K562 (cell line): ENCODE results near the gene TBC1D16. TPM values are rescaled to one million over a fixed set of nuclear protein-coding genes. Genes with fewer than 3 reads are reported as not detected.

Experiments
- ADNP ChIP-seq: fragments of 200-800 bp; sonication (Bioruptor generic); IDR thresholded peaks from 2 replicates; pipeline ENCODE4 v1.6.1; 2016; ENCODE audit warnings: missing genetic modification characterization, missing compliant biosample characterization
- CBFA2T2 ChIP-seq: fragments of 450-650 bp; conservative IDR thresholded peaks from 2 replicates; pipeline ENCODE4 v1.6.1; 2017; ENCODE audit warnings: mild to moderate bottlenecking
- CTBP1 ChIP-seq: fragments of 450-650 bp; IDR thresholded peaks from 2 replicates; pipeline ENCODE4 v1.6.1; 2016; ENCODE audit warnings: borderline replicate concordance
- DPF2 ChIP-seq: fragments of 450-650 bp; IDR thresholded peaks from 2 replicates; pipeline ENCODE4 v1.6.1; 2016
- HNRNPH1 ChIP-seq: fragments of 200-400 bp; formaldehyde crosslinking; optimal IDR thresholded peaks from 2 replicates; pipeline ENCODE3; 2017; ENCODE audit warnings: low read depth, mild to moderate bottlenecking, low read length, moderate library complexity
- HNRNPL ChIP-seq: fragments of 200-400 bp; formaldehyde crosslinking; IDR thresholded peaks from 2 replicates; pipeline ENCODE4 v1.6.1; 2017; ENCODE audit warnings: low read depth, mild to moderate bottlenecking, low read length
- MAZ ChIP-seq, 2 experiments: fragments of 450-650 bp in 1 of 2; sonication (generic) in 1 of 2; formaldehyde crosslinking; IDR thresholded peaks in 1 of 2; conservative IDR thresholded peaks in 1 of 2; 2 replicates each; pipeline versions ENCODE4 v1.4.0 to v1.5.0; 2020; ENCODE audit warnings: mild to moderate bottlenecking in 1 of 2, missing genetic modification reagents in 1 of 2
- NFE2L1 ChIP-seq: fragments of 450-650 bp; IDR thresholded peaks from 2 replicates; pipeline ENCODE4 v1.6.1; 2016; ENCODE audit warnings: missing genetic modification characterization, low read depth, mild to moderate bottlenecking, missing compliant biosample characterization, moderate library complexity, borderline replicate concordance
- NKRF ChIP-seq: fragments of 450-650 bp; IDR thresholded peaks from 2 replicates; pipeline ENCODE4 v1.6.1; 2016; ENCODE audit warnings: borderline replicate concordance
- RHOXF2B ChIP-seq: fragments of 250-450 bp; sonication (Bioruptor Pico); conservative IDR thresholded peaks from 2 replicates; pipeline ENCODE4 v1.5.1; 2021
- SAFB ChIP-seq: fragments of 200-400 bp; formaldehyde crosslinking; IDR thresholded peaks from 2 replicates; pipeline ENCODE4 v1.6.1; 2017; ENCODE audit warnings: low read depth, low read length, borderline replicate concordance
- SMARCA4 ChIP-seq: fragments of 450-650 bp; IDR thresholded peaks from 2 replicates; pipeline ENCODE4 v1.6.1; 2016
- SMC3 ChIP-seq: conservative IDR thresholded peaks from 2 replicates; pipeline ENCODE4 v1.6.1; 2011; ENCODE audit warnings: low read depth, low read length, improper control_type of control experiment; ENCODE audit not compliant: insufficient read depth
- ZNF445 ChIP-seq: fragments of 250-450 bp; sonication (Bioruptor Pico); IDR thresholded peaks from 2 replicates; pipeline ENCODE4 v1.4.0; 2020; ENCODE audit warnings: low read depth, mild to moderate bottlenecking, moderate library complexity
- ZNF76 ChIP-seq: fragments of 250-450 bp; sonication (Bioruptor Pico); IDR thresholded peaks from 2 replicates; pipeline ENCODE4 v1.4.0; 2020; ENCODE audit warnings: mild to moderate bottlenecking, moderate library complexity, borderline replicate concordance
- polyA plus RNA-seq, 8 experiments: library from polyadenylated mRNA; depleted of rRNA in 4 of 8; stranded (reverse) in 5 of 8; unstranded in 3 of 8; fragments of >200 nt; fragmentation: Nextera tagmentation in 2 of 8; fragmentation: Illumina TruSeq in 1 of 8; extraction: Ambion mirVana in 2 of 8; extraction: Trizol in 1 of 8; gene quantifications; 2 replicates each; pipeline versions ENCODE4 v1.2.1 to v1.2.3, GENCODE V29; 2011 to 2014; ENCODE audit warnings: inconsistent platforms in 1 of 8, missing spikeins in 1 of 8
- total RNA-seq, 7 experiments: library from RNA; depleted of rRNA in 6 of 7; stranded (reverse); fragments of >200 nt in 6 of 7; fragmentation: Illumina TruSeq in 2 of 7; extraction: Trizol in 2 of 7; gene quantifications; 2 replicates each; pipeline versions ENCODE4 v1.2.1 to v1.2.3, GENCODE V29; 2011 to 2021; ENCODE audit warnings: low replicate concordance in 1 of 7
- TF ChIP-seq, protein P1 (sequence below): fragments of 250-450 bp; sonication (Bioruptor Pico); IDR thresholded peaks from 2 replicates; pipeline ENCODE4 v1.4.0; 2020
- TF ChIP-seq, protein P2 (sequence below), 2 experiments: fragments of 150-350 bp in 1 of 2; IDR thresholded peaks; 2 replicates each; pipeline ENCODE4 v1.6.1; 2012 to 2016; ENCODE audit warnings: low read depth in 2 of 2, low read length in 2 of 2, mild to moderate bottlenecking in 1 of 2, moderate library complexity in 1 of 2

Gene TBC1D16
- total and polyA plus RNA-seq, 9 of the 15 experiments (the other 6 are each of a cell fraction or from before 2014, with no cell fraction given): 0.01 to 0.20 (median 0.03) TPM; not detected in 1

DNA sequence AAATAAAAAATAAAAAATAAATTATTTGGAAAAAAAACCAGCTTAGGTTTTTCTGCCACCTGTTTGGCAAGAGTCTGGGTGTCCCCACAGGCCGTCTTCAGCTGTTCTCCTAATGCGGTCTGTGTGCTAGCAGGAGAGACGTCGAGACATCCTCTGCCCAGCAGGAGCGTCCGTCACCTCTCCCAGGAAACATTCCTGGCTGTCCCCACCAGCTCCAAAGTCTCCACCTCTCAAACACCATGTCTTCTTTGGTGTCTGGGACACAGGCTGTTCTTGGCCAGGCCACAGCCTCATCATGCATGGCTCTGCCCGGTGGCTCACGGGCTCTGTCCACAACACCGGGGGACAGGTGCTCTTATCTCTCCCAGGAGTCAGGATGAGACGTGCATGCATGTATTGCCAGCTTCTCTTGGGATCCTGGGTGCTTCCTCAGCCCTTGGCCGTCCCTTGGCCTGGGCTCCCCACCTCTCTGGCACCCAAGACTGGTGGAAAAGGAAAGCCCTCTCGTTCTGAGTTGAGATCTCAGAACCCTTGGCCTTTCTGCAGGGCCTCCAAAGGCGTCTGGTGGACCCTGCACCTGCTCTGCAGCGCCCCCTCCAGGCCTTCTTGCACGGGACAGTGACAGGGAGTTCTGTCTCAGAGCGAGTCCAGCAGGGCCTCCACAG lies 111.6 kb downstream of the TBC1D16 start (continued):
- no peak for TF ChIP-seq SAFB
- no peak for TF ChIP-seq NKRF
- no peak for TF ChIP-seq CBFA2T2
- TF ChIP-seq MAZ (CRISPR knock-in tag; conservative IDR thresholded peaks at IDR 0.05 in 1 of 2, IDR thresholded peaks at IDR 0.05 in 1 of 2): 0 out of 4 replicates have a peak, but pooled peaks of 1 of the 2 experiments have one; percentile 41
- TF ChIP-seq, protein P1, sequence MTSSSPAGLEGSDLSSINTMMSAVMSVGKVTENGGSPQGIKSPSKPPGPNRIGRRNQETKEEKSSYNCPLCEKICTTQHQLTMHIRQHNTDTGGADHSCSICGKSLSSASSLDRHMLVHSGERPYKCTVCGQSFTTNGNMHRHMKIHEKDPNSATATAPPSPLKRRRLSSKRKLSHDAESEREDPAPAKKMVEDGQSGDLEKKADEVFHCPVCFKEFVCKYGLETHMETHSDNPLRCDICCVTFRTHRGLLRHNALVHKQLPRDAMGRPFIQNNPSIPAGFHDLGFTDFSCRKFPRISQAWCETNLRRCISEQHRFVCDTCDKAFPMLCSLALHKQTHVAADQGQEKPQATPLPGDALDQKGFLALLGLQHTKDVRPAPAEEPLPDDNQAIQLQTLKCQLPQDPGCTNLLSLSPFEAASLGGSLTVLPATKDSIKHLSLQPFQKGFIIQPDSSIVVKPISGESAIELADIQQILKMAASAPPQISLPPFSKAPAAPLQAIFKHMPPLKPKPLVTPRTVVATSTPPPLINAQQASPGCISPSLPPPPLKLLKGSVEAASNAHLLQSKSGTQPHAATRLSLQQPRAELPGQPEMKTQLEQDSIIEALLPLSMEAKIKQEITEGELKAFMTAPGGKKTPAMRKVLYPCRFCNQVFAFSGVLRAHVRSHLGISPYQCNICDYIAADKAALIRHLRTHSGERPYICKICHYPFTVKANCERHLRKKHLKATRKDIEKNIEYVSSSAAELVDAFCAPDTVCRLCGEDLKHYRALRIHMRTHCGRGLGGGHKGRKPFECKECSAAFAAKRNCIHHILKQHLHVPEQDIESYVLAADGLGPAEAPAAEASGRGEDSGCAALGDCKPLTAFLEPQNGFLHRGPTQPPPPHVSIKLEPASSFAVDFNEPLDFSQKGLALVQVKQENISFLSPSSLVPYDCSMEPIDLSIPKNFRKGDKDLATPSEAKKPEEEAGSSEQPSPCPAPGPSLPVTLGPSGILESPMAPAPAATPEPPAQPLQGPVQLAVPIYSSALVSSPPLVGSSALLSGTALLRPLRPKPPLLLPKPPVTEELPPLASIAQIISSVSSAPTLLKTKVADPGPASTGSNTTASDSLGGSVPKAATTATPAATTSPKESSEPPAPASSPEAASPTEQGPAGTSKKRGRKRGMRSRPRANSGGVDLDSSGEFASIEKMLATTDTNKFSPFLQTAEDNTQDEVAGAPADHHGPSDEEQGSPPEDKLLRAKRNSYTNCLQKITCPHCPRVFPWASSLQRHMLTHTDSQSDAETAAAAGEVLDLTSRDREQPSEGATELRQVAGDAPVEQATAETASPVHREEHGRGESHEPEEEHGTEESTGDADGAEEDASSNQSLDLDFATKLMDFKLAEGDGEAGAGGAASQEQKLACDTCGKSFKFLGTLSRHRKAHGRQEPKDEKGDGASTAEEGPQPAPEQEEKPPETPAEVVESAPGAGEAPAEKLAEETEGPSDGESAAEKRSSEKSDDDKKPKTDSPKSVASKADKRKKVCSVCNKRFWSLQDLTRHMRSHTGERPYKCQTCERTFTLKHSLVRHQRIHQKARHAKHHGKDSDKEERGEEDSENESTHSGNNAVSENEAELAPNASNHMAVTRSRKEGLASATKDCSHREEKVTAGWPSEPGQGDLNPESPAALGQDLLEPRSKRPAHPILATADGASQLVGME (CRISPR knock-in tag): no peak
- TF ChIP-seq ADNP: no peak
- peak; percentile 76 for TF ChIP-seq SMC3
- no peak for TF ChIP-seq HNRNPL
- TF ChIP-seq DPF2: no peak
- TF ChIP-seq HNRNPH1: no peak
- no peak for TF ChIP-seq ZNF445 (CRISPR knock-in tag)
- no peak for TF ChIP-seq ZNF76 (CRISPR knock-in tag)
- 0 out of 2 replicates have a peak, but pooled peaks have one; percentile 41 for TF ChIP-seq SMARCA4
- TF ChIP-seq, protein P2, sequence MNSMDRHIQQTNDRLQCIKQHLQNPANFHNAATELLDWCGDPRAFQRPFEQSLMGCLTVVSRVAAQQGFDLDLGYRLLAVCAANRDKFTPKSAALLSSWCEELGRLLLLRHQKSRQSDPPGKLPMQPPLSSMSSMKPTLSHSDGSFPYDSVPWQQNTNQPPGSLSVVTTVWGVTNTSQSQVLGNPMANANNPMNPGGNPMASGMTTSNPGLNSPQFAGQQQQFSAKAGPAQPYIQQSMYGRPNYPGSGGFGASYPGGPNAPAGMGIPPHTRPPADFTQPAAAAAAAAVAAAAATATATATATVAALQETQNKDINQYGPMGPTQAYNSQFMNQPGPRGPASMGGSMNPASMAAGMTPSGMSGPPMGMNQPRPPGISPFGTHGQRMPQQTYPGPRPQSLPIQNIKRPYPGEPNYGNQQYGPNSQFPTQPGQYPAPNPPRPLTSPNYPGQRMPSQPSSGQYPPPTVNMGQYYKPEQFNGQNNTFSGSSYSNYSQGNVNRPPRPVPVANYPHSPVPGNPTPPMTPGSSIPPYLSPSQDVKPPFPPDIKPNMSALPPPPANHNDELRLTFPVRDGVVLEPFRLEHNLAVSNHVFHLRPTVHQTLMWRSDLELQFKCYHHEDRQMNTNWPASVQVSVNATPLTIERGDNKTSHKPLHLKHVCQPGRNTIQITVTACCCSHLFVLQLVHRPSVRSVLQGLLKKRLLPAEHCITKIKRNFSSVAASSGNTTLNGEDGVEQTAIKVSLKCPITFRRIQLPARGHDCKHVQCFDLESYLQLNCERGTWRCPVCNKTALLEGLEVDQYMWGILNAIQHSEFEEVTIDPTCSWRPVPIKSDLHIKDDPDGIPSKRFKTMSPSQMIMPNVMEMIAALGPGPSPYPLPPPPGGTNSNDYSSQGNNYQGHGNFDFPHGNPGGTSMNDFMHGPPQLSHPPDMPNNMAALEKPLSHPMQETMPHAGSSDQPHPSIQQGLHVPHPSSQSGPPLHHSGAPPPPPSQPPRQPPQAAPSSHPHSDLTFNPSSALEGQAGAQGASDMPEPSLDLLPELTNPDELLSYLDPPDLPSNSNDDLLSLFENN (IDR thresholded peaks at IDR 0.05; ENCODE audit: low read depth in 2 of 2, low read length in 2 of 2): 0 out of 4 replicates have a peak, but pooled peaks of 1 of the 2 experiments have one; percentile 13
- peak; percentile 41; the same call in 1 of the 2 replicates for TF ChIP-seq CTBP1
- TF ChIP-seq RHOXF2B (CRISPR knock-in tag): no peak
- TF ChIP-seq NFE2L1: no peak
